Epithelial cell of esophagus (primary cell): ENCODE measurements around the gene CXCR1.
"Not testable (repeated sequence)": the region's sequence is repeated elsewhere in the genome, so short reads cannot be mapped to it uniquely, and the experiment has no call there.

ENCODE experiments used
- DNase-seq: peaks from one replicate; pipeline ENCODE4 v3.0.0; 2010; ENCODE audit warnings: low read depth
- H3K4me3 ChIP-seq: 2 replicates; pipeline ENCODE4 v1.5.1; 2011; ENCODE audit warnings: mild to moderate bottlenecking, low read length, control low read depth
- TF ChIP-seq, protein P1 (sequence below): IDR thresholded peaks from 2 replicates; pipeline ENCODE4 v1.5.1; 2011; ENCODE audit warnings: low read depth, mild to moderate bottlenecking, low read length, control low read depth, inconsistent platforms; ENCODE audit not compliant: insufficient read depth; ENCODE audit errors: missing control alignments

CXCR1 gene

DNA sequence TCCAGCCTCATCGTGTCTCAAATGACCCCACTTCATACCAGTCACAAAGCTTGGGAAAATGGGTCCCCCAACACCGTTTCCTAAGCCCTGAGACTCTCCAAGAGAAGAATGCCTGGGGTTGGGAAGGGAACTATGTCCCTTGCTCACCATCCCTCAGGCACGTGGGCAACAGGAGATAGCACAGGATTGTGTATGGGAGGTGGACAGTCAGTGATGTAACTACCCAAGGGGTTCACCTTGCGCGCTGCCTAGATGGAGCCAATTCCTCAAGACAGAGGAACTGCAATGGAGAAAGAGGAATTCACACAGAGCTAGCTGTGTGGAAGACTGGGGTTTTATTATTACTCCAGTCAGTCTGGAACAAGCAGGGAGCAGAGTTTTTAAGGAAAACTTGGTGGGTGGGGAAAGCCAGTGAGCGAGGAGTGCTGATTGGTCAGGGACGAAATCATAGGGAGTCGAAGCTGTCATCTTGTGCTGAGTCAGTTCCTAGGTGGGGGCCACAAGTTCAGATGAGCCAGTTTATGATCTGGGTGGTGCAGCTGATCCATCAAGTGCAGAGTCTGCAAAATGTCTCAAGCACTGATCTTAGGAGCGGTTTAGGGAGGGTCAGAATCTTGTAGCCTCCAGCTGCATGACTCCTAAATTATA, 13.8 kb upstream of the CXCR1 start:
- peak; percentile 33 for DNase-seq
- no peak overlapping the region for H3K4me3 ChIP-seq
- TF ChIP-seq, protein P1, sequence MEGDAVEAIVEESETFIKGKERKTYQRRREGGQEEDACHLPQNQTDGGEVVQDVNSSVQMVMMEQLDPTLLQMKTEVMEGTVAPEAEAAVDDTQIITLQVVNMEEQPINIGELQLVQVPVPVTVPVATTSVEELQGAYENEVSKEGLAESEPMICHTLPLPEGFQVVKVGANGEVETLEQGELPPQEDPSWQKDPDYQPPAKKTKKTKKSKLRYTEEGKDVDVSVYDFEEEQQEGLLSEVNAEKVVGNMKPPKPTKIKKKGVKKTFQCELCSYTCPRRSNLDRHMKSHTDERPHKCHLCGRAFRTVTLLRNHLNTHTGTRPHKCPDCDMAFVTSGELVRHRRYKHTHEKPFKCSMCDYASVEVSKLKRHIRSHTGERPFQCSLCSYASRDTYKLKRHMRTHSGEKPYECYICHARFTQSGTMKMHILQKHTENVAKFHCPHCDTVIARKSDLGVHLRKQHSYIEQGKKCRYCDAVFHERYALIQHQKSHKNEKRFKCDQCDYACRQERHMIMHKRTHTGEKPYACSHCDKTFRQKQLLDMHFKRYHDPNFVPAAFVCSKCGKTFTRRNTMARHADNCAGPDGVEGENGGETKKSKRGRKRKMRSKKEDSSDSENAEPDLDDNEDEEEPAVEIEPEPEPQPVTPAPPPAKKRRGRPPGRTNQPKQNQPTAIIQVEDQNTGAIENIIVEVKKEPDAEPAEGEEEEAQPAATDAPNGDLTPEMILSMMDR, result no peak

DNA sequence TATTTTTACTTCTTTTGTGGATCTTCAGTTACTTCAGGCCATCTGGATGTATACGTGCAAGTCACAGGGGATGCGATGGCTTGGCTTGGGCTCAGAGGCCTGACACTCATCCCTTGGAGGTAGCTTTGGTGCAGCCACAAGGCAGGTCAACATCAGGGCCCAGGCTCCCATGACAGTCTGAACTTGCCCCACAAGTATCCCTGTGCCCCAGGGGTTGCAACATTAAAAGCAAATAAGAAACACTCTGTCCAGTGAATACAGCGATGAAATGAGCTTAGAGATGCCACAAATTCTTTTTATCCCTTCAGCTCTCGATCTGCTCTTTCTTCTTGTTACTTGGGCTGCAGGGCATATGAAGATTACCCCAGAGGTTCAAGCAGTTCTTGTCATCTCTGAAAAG, 13.0 kb upstream of the CXCR1 start:
- no peak for DNase-seq
- TF ChIP-seq, protein P1, result no peak
- H3K4me3 ChIP-seq, result no peak overlapping the region

GRCh38 chr2:218172845-218173244, 6.1 kb upstream of the CXCR1 start:
- TF ChIP-seq, protein P1, result no peak
- H3K4me3 ChIP-seq, result no peak overlapping the region

DNA sequence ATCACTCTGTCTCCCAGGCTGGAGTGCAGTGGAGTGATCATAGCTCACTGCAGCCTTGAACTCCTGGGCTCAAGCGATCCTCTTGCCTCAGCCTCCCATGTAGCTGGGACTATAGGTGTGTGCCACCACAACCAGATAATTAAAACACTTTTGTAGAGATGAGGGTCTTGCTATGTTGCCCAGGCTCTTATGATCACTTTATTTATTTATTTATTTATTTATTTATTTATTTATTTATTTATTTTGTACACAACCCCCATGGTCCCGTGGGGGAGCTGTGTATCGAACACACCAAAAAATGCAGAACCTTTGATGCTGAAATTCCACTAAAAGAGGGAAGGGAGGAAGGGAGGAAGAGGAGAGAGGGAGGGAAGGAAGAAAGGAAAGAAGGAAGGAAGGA, 5.0 kb upstream of the CXCR1 start:
- DNase-seq, H3K4me3 ChIP-seq: not testable (repeated sequence)

More at GRCh38 chr2:218172845-218173244, 6.1 kb upstream of the CXCR1 start:
- no peak for DNase-seq

- H3K4me3 ChIP-seq, result no peak overlapping the region
- no peak for DNase-seq
- TF ChIP-seq, protein P1, result no peak
These were observed 3.2 kb upstream of the CXCR1 start for GRCh38 chr2:218169757-218170546.

- no peak overlapping the region for H3K4me3 ChIP-seq
- peak; percentile 53 for DNase-seq
- TF ChIP-seq, protein P1, result peak; percentile 60
These were observed 2.1 kb upstream of the CXCR1 start for GRCh38 chr2:218168635-218169462.

GRCh38 chr2:218168016-218168415, 1.3 kb upstream of the CXCR1 start:
- peak; percentile 57 for DNase-seq
- H3K4me3 ChIP-seq, result no peak overlapping the region
- TF ChIP-seq, protein P1, result no peak
